Gastroesophageal sphincter (tissue), 3 donors: Measurements from ENCODE around the gene MYL6.

ENCODE experiments used
- POLR2A ChIP-seq, 2 donors: fragments of 450-650 bp; IDR thresholded peaks; one replicate each; pipeline ENCODE4 v1.6.1; 2017; ENCODE audit warnings: antibody characterized with exemption in 2 of 2, mild to moderate bottlenecking in 2 of 2, moderate library complexity in 1 of 2
- POLR2AphosphoS5 ChIP-seq: sonication (generic); formaldehyde crosslinking; IDR thresholded peaks from one replicate; pipeline ENCODE4 v1.6.1; 2017; ENCODE audit warnings: antibody characterized with exemption
- TF ChIP-seq, protein P1 (sequence below), 4 experiments: fragments of 200-600 bp in 2 of 4; fragments of 450-650 bp in 2 of 4; sonication (generic) in 1 of 4; IDR thresholded peaks; one replicate each; pipeline ENCODE4 v1.5.1; 2017 to 2019; ENCODE audit warnings: antibody characterized with exemption in 4 of 4, mild to moderate bottlenecking in 2 of 4, moderate library complexity in 2 of 4

DNA sequence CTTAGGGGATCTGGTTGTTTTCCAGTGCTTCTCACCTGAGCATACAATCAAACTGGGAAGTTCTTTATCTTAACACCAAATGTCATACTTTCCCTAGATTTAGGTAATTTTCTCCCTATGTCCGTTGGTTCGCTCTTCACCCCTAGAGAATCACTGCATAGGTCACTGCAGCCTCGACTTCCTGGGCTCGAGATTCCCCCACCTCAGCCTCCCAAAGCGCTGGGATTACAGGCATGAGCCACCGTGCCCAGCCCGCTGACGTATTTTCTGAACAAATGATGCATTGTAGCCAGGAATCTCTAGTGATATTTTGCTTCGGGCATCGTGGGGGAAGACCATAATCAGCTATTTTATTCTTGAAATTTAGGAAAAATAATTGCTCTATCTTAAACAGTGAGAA is 42.8 kb upstream of the MYL6 start:
- TF ChIP-seq, protein P1, sequence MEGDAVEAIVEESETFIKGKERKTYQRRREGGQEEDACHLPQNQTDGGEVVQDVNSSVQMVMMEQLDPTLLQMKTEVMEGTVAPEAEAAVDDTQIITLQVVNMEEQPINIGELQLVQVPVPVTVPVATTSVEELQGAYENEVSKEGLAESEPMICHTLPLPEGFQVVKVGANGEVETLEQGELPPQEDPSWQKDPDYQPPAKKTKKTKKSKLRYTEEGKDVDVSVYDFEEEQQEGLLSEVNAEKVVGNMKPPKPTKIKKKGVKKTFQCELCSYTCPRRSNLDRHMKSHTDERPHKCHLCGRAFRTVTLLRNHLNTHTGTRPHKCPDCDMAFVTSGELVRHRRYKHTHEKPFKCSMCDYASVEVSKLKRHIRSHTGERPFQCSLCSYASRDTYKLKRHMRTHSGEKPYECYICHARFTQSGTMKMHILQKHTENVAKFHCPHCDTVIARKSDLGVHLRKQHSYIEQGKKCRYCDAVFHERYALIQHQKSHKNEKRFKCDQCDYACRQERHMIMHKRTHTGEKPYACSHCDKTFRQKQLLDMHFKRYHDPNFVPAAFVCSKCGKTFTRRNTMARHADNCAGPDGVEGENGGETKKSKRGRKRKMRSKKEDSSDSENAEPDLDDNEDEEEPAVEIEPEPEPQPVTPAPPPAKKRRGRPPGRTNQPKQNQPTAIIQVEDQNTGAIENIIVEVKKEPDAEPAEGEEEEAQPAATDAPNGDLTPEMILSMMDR (IDR thresholded peaks at IDR 0.05) = no peak
- TF ChIP-seq POLR2AphosphoS5 (no peak), POLR2A (IDR thresholded peaks at IDR 0.05) (no peak)
